HUES48 (cell line): ENCODE data around the gene GAST.
"Not testable (repeated sequence)": the region's sequence is repeated elsewhere in the genome, so short reads cannot be mapped to it uniquely, and the experiment has no call there.

Experiments used
- H3K27ac ChIP-seq: one replicate; pipeline ENCODE4 v1.7.0; 2013; ENCODE audit warnings: low read depth, low read length, inconsistent platforms
- H3K27me3 ChIP-seq: 2 replicates; pipeline ENCODE4 v1.6.1; 2013; ENCODE audit warnings: mild to moderate bottlenecking, low read length; ENCODE audit not compliant: control insufficient read depth, insufficient read depth
- H3K36me3 ChIP-seq: 2 replicates; pipeline ENCODE4 v1.6.1; 2013; ENCODE audit warnings: low read length; ENCODE audit not compliant: control insufficient read depth, insufficient read depth
- H3K4me1 ChIP-seq: 2 replicates; pipeline ENCODE4 v1.6.1; 2013; ENCODE audit warnings: mild to moderate bottlenecking, low read length; ENCODE audit not compliant: control insufficient read depth, insufficient read depth
- H3K4me3 ChIP-seq: 2 replicates; pipeline ENCODE4 v1.5.1; 2013; ENCODE audit warnings: mild to moderate bottlenecking, low read depth, low read length
- H3K9ac ChIP-seq: 2 replicates; pipeline ENCODE4 v1.6.1; 2013; ENCODE audit warnings: mild to moderate bottlenecking, low read depth, low read length, moderate library complexity
- H3K9me3 ChIP-seq: 2 replicates; pipeline ENCODE4 v1.6.1; 2013; ENCODE audit warnings: low read length; ENCODE audit not compliant: control insufficient read depth, insufficient read depth

The GAST gene

DNA sequence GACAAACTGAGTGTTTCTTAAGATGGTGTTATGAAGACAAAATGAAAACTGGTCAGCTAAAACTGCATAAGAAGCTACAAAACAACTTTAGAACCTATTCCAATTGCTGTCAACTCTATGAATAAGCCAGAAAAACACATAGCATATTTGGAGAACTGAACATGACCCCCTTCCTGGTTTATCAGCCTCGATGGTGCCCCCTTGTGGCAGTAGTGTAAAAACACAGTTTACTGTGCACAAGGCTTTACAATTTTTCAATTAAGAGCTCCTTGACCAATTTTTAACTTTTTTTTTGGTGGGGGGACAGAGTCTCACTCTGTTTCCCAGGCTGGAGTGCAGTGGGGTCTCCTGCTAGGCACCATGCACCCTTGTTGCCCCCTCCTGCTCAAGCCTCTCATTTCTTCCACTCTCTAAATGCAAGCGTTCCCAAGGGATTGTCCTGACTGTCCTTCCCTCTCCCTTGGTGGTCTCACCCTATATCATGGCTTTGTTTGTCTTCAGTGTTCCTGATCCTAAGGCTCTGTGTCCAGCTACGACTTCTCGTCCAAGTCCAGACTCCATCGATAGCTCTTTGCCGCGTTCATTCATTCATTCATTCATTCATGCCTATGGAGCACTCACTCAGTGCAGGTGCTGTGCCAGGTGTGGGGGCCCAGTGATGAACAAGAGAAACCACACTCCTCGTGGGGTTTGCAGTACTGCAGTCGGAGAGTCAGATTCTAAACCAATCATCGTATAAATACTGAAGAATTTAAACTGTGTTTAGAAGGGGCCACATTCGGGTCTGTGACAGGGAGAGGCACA is 16.0 kb upstream of the GAST start:
- H3K36me3 ChIP-seq, result peaks cover 32% of the 10 kb centered on the region
- H3K9me3 ChIP-seq, result no peaks in the 10 kb centered on the region
- no peak overlapping the region for H3K27ac ChIP-seq
- no peak overlapping the region for H3K9ac ChIP-seq
- H3K4me3 ChIP-seq, result no peak overlapping the region
- H3K27me3 ChIP-seq, result no peaks in the 10 kb centered on the region
- H3K4me1 ChIP-seq, result peaks cover 3% of the 10 kb centered on the region; the same call in 1 of the 2 replicates

DNA sequence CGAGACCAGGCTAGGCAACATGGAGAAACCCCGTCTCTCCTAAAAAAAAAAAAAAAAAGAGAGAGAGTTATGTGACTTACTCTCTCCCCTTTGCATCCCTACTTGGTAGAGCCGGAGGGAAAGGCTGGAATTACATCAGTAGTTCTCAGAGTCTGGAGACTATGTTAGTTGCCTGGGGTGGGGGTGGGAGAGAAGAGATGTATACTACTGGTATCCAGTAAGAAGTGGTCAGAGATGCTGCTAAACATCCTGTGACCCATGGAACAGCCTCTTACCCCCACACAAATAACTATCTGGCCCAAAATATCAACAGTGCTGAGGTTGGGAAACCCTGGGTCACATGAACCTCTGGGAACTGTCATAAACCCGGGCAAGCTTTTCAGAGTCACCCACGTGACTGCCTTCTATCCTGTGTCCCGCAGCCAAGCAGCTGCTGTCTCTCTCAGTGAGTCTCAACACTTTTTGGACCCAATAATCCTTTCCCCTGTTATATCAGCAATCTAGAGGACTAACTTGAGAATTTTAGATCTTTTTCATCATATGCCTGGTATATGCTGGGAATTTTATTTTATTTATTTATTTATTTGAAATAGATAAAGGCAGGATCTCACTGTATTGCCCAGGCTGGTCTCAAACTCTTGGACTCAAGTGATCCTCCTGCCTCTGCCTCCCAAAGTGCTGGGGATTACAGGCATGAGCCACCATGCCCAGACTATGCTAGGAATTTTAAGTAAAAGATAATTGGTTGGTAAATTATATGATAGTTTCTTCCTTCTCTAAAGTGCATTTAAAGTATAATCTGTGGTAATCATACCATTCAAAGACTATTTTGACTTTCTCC is 14.8 kb upstream of the GAST start:
- no peaks in the 10 kb centered on the region for H3K9me3 ChIP-seq
- no peak overlapping the region for H3K4me3 ChIP-seq
- H3K9ac ChIP-seq, result no peak overlapping the region
- no peak overlapping the region for H3K27ac ChIP-seq
- no peaks in the 10 kb centered on the region for H3K27me3 ChIP-seq
- peaks cover 20% of the 10 kb centered on the region for H3K36me3 ChIP-seq
- H3K4me1 ChIP-seq, result no peaks in the 10 kb centered on the region

DNA sequence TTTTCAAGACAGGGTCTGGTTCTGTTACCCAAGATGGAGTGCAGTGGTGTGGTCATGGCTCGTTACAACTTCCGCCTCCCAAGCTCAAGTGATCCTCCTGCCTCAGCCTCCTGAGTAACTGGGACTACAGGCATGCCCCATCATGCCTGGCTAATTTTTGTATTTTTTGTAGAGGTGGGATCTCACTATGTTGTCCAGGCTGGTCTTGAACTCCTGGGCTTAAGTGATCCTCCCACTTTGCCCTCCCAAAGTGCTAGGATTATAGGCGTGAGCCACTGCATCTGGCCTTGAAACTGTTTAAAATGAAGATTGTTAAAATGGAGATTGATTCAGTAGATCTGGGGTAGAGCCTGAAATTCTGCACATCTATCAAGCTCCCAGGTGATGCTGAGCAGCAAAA is 11.3 kb upstream of the GAST start:
- H3K9ac ChIP-seq, H3K27ac ChIP-seq, H3K36me3 ChIP-seq, H3K4me3 ChIP-seq, H3K9me3 ChIP-seq: not testable (repeated sequence)
- peaks cover 20% of the 10 kb centered on the region for H3K27me3 ChIP-seq
- peaks cover 13% of the 10 kb centered on the region for H3K4me1 ChIP-seq

DNA sequence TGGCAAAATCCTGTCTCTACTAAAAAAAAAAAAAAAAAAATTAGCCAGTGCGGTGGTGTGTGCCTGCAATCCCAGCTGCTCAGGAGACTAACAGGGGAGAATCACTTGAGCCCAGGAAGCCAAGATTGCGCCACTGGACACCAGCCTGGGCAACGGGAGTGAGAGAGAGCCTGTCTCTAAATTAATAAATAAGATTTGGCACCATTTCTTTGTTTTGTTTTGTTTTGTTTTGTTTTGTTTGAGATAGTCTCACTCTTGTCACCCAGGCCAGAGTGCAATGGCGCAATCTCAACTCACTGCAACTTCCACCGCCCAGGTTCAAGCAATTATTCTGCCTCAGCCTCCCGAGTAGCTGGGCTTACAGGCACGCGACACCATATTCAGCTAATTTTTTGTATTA is 9.4 kb upstream of the GAST start:
- Histone ChIP-seq H3K4me3 (no peak overlapping the region), H3K27ac (no peak overlapping the region), H3K9me3 (no peaks in the 10 kb centered on the region), H3K27me3 (peaks cover 36% of the 10 kb centered on the region), H3K9ac (no peak overlapping the region), H3K4me1 (peaks cover 17% of the 10 kb centered on the region), H3K36me3 (no peaks in the 10 kb centered on the region)

DNA sequence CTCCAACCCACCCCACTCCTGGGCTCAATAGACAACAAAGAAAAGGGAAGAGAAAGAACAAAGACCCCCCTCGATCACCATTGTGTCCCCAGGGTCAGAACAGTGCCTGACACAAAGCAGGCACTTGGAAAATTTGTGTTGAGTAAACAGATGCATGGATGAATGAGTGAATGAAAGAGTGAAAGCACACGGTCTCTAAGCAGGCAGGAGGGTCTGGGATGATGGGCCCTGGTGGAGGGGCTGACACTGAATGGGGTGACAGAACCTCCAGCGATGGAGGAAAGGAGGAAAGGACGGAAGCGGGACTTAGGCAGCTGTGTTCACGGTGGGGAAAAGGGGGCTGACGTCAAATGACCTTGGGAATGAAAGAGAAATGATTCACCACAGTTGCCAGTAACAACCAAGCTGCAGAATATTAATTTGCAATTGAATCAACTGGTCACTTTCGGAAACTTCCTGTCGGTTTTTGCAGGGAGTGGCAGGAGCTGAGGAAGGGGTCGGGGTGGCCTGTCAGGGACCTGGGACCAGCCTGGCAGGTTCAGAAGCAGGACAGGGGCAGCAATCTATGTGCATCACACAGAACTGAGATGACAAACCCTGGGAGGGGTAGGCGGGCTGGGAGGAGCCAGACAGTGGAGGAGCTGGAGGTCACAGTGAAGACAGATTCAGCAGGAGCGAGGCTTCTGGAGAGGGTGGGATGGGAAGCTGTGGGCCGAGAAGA is 6.7 kb upstream of the GAST start:
- peaks cover 17% of the 10 kb centered on the region for H3K4me1 ChIP-seq
- H3K36me3 ChIP-seq, result no peaks in the 10 kb centered on the region
- H3K4me3 ChIP-seq, result 0 out of 2 replicates have a peak overlapping the region, but pooled peaks have one; percentile 12
- H3K27me3 ChIP-seq, result peaks cover 61% of the 10 kb centered on the region
- H3K9ac ChIP-seq, result no peak overlapping the region
- no peak overlapping the region for H3K27ac ChIP-seq
- no peaks in the 10 kb centered on the region for H3K9me3 ChIP-seq

DNA sequence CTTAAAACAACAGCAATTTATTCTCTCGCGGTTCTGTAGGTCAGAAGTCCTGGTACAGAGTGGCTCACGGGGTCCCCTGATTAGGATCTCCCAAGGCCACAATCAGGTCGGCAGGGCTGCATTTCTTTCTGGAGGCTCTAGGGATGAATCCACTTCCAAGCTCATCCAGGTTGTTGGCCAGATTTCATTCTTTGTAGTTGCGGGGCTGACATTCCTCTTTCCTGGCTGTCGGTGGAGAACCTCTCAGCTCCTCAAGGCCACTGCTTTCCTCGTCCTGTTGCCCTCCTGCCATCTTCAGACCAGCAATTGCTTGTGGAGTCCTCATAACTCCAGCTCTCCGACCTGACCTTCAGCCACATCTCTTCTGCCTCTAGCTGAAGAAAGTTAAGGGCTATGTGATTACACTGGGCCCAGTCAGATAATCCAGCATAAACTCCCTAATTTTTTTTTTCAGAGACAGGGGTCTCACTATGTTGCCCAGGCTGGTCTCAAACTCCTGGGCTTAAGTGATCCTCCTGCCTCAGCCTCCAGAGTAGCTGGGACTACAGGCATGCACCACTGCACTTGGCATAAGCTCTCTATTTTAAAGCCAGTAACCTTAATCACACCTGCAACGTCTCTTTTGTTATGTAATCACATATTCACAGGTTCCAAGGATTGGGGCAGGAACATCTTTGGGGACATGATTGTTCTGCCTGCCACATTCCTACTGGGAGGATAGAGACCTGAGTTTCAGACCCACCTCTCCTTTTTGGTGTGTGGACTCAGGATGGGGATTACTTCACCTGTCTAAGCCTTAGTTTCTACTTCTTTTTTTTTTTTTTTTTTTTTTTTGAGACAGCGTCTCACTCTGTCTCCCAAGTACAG is 4.1 kb upstream of the GAST start:
- H3K4me3 ChIP-seq, result no peak overlapping the region
- H3K9ac ChIP-seq, result no peak overlapping the region
- H3K9me3 ChIP-seq, result no peaks in the 10 kb centered on the region
- H3K36me3 ChIP-seq, result no peaks in the 10 kb centered on the region
- H3K27ac ChIP-seq, result no peak overlapping the region
- peaks cover 17% of the 10 kb centered on the region for H3K4me1 ChIP-seq
- H3K27me3 ChIP-seq, result peaks cover 83% of the 10 kb centered on the region

DNA sequence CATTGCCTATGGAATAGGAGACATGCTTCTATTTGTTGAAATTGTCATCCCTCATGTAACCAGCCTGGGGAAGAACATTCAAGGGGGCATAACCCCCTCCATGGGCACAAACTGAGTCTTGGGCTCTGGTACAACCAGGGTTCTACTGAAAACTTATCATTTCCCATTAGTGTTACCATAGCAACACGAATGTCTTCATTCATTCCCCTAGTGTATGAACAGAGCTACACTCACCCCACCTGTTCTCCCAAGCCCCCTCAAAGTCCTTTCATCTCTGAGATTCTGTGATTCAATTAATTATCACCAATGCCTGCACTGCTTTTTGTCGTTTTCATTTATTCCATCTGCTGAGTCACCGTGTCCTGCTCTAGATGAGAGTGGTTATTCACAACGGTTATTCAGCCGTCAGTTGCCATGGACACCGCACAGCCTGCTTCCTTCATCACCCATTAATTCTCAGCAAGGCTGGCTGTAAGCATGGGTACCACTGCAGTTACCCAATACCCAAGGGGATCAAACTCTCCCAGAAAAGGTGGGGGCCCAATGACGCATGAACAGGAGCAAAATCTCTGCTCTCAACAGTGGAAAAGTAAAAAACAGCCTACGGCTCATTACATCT is 1.6 kb upstream of the GAST start:
- Histone ChIP-seq H3K27ac (no peak overlapping the region), H3K4me1 (peaks cover 7% of the 10 kb centered on the region), H3K9ac (no peak overlapping the region), H3K36me3 (no peaks in the 10 kb centered on the region), H3K9me3 (no peaks in the 10 kb centered on the region), H3K27me3 (peaks cover 70% of the 10 kb centered on the region), H3K4me3 (no peak overlapping the region)

DNA sequence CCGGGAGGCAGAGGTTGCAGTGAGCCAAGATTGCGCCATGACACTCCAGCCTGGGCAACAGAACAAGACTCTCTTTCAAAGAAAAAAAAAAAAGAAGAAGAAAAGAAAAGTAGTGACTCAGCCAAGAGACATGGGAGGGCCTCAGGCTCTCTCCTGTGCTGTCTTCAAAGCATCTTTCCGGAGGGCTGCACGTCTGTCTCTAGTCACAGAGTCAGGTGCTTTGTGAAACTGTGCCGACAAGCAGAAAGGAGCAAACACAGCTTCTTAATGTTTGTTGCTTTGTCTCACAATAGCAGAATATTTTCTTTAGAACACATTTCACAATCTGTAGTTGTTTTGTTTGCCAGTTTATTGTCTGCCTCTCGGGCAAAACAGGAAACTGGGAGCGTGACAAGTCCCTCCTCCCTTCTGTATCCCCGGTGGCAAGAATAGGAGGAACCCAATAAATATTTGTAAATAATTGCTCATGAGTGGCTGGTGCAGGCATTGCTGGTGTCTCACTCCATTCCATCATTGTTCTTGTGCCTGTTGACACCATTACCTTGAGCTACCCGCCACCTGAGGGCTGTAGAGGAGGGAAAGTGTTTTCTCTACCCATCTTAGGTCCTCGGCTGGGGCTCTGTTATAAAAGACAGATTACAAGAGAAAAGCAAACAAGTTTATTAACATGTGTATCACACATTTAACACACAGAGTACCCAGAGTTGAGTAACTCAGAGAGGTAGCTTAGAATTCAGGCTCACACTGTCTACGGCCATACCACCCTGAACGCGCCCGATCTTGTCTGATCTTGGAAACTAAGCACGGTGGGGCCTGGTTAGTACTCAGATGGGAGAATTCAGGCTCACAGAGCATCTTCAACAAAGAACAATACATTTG is 5.5 kb downstream of the GAST start:
- Histone ChIP-seq H3K4me3 (no peak overlapping the region), H3K27ac (no peak overlapping the region), H3K9me3 (no peaks in the 10 kb centered on the region), H3K4me1 (no peaks in the 10 kb centered on the region), H3K27me3 (peaks cover 6% of the 10 kb centered on the region; the same call in 1 of the 2 replicates), H3K36me3 (no peaks in the 10 kb centered on the region), H3K9ac (no peak overlapping the region)

DNA sequence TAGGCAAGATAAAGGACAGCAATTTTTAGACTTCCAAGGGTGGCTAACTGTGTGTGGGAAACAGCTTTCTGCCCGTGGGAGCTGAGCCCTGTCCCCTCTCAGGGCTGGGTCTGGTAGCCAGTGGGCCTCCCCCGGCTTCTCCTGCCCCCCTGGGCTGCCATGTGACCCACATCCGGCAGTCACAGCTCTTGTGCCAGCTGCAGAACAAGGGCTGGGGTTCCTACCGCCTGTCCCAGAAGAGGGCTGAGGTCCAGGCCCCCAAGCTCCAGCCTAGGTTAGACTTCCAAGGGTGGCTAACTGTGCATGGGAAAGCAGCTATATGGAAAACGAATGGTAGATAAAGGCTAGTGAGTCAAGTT is 6.1 kb downstream of the GAST start:
- peaks cover 5% of the 10 kb centered on the region; the same call in 1 of the 2 replicates for H3K27me3 ChIP-seq
- no peaks in the 10 kb centered on the region for H3K9me3 ChIP-seq
- H3K4me3 ChIP-seq, result no peak overlapping the region
- no peaks in the 10 kb centered on the region for H3K36me3 ChIP-seq
- H3K27ac ChIP-seq, result no peak overlapping the region
- H3K4me1 ChIP-seq, result no peaks in the 10 kb centered on the region
- H3K9ac ChIP-seq, result no peak overlapping the region
